H1 (cell line): ENCODE measurements around the gene LRRC8D. TPM values are rescaled to one million over a fixed set of nuclear protein-coding genes. Genes with fewer than 3 reads are reported as not detected.

Experiments
- CHD2 ChIP-seq: IDR thresholded peaks from 2 replicates; pipeline ENCODE4 v1.6.1; 2012; ENCODE audit warnings: low read length, improper control_type of control experiment
- CHD7 ChIP-seq: fragments of 300-600 bp; sonication (generic); IDR thresholded peaks from 2 replicates; pipeline ENCODE4 v1.7.1; 2012; ENCODE audit warnings: low read length, moderate library complexity, mild to moderate bottlenecking, inconsistent platforms; ENCODE audit not compliant: insufficient replicate concordance
- CREB1 ChIP-seq: IDR thresholded peaks from 2 replicates; pipeline ENCODE4 v1.6.1; 2012; ENCODE audit warnings: inconsistent platforms
- PHF8 ChIP-seq: fragments of 200-600 bp; sonication (generic); conservative IDR thresholded peaks from 2 replicates; pipeline ENCODE4 v1.7.1; 2012; ENCODE audit warnings: low read depth, mild to moderate bottlenecking, inconsistent platforms, low read length, moderate library complexity
- POLR2A ChIP-seq, 2 experiments: IDR thresholded peaks; 1 replicate in 1 of 2; 2 replicates in 1 of 2; pipeline ENCODE4 v1.6.1; 2011; ENCODE audit warnings: low read depth in 2 of 2, low read length in 2 of 2, mild to moderate bottlenecking in 2 of 2; ENCODE audit errors: control extremely low read depth in 1 of 2
- POLR2AphosphoS5 ChIP-seq: IDR thresholded peaks from 2 replicates; pipeline ENCODE4 v1.6.1; 2011; ENCODE audit warnings: low read depth, low read length
- SP4 ChIP-seq: IDR thresholded peaks from 2 replicates; pipeline ENCODE4 v1.6.1; 2012; ENCODE audit warnings: low read length, inconsistent platforms
- polyA plus RNA-seq, 7 experiments: library from polyadenylated mRNA; depleted of rRNA in 3 of 7; stranded (reverse) in 5 of 7; unstranded in 2 of 7; fragments of >200 nt in 5 of 7; fragments of 200-250 nt in 2 of 7; gene quantifications; 1 replicate in 5 of 7; 2 replicates in 1 of 7; 4 replicates in 1 of 7; pipeline versions ENCODE4 v1.2.1 to v1.2.3, GENCODE V29; 2011 to 2013; ENCODE audit warnings: missing spikeins in 2 of 7, mixed read lengths in 2 of 7
- total RNA-seq: library from RNA; stranded (reverse); fragmentation: NEBNext Ultra II Directional; extraction: Animal tissue kit (Norgen Biotek cat#: 25700); gene quantifications from 2 replicates; pipeline ENCODE4 v1.2.1, GENCODE V29; 2021
- TF ChIP-seq, protein P1 (sequence below): IDR thresholded peaks from 2 replicates; pipeline ENCODE4 v1.6.1; 2011; ENCODE audit warnings: low read depth, mild to moderate bottlenecking, low read length; ENCODE audit not compliant: insufficient read depth

The LRRC8D gene
- total and polyA plus RNA-seq, 2 of the 8 experiments (the other 6 are each of a cell fraction or from before 2014, with no cell fraction given) = 42.0 to 58.5 TPM

DNA sequence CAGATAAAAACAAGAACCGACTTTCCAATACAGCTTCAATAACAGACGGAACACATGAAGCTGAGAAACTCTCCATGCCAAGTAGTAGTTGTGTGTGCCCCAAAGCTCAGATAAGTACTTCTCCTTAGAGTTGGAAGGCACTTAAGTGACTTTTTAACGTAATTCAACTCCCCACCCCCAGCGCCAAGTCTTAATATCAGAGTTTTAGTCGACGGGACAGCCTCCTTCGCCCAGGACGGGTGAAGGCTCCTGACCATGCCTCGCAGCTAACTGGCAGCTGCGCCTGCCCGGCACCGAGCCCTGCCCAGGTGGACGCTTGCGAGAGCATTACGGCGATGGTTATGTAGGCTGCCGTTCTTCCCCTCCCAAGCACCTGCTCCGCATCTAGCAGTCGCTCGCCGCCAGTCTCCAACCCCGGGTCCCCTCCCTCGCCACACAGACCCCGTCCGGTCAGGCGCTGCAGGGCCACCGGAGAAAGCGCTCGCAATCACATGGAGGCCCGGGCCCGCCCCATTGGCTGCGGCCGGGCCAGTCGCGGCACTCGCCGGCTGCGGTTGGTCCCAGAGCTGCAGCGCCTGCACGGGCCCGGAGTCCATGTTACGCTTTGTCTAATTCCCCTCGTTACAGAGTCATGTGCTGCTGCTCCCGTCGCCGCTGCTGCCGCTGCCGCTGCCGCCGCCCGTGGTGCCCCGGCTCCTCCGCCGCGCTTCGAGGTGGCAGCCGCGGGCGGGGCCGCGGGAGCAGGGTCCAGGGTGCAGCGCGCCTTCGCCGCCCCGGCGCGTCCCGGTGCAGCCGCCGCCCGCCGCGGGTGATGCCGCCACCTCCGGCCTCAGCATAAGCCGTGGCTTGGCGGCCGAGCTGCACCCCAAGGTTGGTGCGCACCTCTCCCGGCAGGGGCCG lies at the start of gene LRRC8D (continued):
- TF ChIP-seq, protein P1, sequence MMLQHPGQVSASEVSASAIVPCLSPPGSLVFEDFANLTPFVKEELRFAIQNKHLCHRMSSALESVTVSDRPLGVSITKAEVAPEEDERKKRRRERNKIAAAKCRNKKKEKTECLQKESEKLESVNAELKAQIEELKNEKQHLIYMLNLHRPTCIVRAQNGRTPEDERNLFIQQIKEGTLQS = 0 out of 2 replicates have a peak, but pooled peaks have one; percentile 59
- peak; percentile 66; the same call in 1 of the 2 replicates for TF ChIP-seq PHF8
- TF ChIP-seq CREB1 = 0 out of 2 replicates have a peak, but pooled peaks have one; percentile 29
- peak; percentile 33 to 58; a peak in 2 of 3 replicates for TF ChIP-seq POLR2A (IDR thresholded peaks at IDR 0.05; ENCODE audit: control extremely low read depth in 1 of 2, low read depth in 2 of 2, low read length in 2 of 2)
- no peak for TF ChIP-seq CHD2
- no peak for TF ChIP-seq SP4
- no peak for TF ChIP-seq CHD7
- TF ChIP-seq POLR2AphosphoS5 = peak; percentile 75
